ENCODE results near the gene NPPA.

The NPPA gene

DNA sequence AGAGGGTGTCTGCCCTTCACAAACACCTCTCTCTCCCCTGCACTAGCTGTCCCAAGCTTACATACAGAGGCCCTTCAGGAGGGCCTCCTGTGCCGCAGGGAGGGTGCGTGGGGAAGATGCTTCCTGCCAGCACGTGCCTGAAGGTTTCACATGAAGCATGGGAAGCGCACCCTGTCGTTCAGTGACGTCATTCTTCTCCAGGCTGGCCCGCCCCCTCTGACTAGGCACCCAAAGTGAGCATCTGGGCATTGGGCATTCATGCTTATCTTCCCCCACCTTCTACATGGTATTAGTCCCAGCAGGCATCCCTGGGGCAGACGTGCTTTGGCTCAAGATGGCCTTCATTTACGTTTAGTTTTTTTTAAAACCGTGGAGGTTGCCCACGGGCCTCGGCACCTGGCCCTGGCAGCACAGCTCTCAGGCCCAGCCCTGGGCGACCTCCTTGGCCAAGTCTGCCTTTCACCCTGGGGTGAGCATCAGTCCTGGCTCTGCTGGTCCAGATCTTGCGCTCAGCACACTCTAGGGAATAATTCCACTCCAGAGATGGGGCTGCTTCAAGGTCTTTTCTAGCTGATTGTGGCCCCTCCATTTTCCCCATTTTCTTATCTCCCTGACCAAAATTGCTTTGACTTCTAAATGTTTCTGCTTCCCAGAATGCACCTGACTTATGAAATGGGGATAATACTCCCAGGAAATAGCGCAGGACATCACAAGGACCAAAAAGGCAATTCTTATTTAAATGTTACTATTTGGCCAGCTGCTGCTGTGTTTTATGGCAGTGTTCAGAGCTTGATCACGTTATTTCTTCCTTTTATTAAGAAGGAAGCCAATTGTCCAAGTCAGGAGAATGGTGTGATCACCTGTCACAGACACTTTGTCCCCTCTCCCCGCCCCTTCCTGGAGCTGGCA is 6.1 kb downstream of the NPPA start:
- DNase-seq = no peak

DNA sequence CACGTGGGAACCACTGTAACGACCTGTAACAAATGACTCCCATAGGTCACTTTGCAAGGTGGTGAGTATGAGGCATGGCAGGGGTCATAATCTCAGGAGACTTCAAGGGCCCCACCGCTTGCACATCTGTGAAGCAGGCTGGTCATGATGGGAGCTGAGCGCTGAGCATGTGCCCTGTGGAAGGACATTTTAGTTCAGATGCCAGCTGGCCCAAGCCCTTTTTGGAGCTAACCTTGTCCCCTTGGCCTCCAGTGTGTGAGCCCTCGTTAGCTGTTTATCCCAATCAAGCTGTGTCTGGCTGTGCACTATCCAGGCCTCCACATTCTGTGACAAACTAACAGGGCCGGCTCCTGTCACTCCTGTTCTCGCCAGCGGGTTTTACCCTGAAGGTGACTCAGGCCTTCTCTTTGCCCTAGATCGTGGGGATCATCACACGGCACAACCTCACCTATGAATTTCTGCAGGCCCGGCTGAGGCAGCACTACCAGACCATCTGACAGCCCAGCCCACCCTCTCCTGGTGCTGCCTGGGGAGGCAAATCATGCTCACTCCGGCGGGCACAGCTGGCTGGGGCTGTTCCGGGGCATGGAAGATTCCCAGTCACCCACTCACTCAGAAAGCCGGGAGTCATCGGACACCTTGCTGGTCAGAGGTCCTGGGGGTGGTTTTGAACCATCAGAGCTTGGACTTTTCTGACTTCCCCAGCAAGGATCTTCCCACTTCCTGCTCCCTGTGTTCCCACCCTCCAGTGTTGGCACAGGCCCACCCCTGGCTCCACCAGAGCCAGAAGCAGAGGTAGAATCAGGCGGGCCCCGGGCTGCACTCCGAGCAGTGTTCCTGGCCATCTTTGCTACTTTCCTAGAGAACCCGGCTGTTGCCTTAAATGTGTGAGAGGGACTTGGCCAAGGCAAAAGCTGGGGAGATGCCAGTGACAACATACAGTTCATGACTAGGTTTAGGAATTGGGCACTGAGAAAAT is 7.6 kb downstream of the NPPA start:
- DNase-seq = no peak

DNA sequence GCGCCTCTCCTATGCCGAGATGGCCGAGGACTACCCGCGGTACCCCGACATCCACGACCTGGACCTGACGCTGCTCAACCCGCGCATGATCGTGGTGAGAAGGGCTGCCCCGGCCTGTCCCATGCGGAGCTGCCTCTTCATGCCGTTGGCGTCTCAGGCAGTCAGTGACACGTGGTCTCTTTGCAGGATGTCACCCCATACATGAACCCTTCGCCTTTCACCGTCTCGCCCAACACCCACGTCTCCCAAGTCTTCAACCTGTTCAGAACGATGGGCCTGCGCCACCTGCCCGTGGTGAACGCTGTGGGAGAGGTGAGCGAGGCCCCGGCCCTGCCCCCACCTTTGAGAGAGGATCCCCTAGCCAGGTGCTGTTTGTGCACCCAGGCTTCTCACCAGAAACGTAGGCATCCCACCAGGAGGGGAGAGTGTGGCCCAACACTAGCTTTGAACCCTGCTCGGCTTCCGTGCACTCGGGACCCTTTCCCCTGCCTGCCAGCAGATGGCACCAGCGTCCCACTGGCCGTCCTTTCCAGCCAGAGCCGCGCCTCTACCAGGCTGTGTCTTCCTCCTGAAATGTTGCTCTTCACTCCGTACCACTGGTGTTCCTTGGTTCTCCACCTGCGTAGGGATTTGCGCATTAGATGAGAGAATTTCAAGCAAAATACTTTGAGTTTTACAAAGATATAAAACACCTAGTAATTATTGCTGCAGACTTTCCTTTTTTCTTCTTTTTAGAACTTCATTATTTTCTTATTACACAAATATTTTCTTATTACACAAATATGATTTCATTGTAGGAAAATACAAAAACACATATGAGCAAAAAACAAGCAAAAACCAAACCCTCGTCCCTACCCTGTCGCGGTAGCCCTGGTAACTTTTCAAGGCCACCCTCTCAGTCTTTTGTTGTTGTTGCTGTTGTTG is 9.0 kb downstream of the NPPA start:
- DNase-seq = peak; percentile 80

DNA sequence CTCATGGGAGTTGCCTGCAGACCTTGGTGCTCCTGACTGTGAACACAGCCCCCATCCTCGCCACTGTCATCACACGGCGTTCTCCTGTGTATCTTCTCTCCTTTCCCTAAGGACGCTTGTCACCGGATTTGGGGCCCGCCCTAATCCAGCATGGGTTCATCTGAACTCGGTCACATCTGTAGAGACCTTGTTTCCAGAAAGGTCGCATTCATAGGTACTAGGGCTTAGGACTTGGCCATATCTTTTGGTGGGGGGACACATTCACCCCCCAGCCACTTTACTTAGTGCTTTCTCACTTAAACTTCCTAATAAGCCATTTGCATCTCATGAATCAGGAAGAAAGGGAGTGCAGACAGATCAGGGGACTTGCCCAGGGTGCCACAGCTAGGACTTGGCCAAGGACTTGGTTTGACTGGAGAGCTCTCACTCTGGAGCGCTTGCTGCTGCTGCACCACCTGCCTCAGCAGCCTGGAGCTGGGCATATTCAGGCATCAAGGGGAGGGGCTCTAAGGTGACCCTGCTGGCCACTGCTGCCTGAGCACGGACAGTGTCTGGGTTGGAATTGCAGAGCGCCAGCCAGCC is 9.7 kb downstream of the NPPA start:
- peak; percentile 33 for DNase-seq

DNA sequence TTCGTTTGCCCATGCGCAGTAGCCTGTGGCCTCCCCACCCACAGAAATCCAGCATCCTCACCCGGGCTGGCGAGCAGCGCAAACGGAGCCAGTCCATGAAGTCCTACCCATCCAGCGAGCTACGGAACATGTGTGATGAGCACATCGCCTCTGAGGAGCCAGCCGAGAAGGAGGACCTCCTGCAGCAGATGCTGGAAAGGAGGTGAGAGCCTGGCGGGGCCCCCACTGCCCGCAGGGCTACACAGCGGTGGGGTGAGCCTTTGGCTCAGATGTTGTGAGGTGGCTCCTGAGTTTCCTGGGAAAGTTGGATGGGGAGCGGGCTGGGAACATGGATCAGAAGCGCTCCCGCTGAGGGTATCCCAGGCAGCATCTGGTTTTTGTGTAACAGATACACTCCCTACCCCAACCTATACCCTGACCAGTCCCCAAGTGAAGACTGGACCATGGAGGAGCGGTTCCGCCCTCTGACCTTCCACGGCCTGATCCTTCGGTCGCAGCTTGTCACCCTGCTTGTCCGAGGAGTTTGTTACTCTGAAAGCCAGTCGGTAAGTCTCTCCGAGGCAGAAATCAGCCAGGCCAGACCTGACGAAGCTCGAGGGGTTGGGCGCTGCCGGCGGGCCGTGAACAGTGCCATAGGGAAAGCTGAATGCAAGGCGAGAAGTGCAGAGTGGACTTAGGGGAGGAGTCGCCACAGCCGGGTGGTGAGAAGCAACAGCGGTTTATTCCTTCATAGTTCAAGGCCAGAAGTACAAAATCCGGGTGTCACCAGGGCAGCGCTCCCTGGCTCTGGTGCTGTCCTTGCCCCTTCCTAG is 10.4 kb downstream of the NPPA start:
- no peak for DNase-seq

DNA sequence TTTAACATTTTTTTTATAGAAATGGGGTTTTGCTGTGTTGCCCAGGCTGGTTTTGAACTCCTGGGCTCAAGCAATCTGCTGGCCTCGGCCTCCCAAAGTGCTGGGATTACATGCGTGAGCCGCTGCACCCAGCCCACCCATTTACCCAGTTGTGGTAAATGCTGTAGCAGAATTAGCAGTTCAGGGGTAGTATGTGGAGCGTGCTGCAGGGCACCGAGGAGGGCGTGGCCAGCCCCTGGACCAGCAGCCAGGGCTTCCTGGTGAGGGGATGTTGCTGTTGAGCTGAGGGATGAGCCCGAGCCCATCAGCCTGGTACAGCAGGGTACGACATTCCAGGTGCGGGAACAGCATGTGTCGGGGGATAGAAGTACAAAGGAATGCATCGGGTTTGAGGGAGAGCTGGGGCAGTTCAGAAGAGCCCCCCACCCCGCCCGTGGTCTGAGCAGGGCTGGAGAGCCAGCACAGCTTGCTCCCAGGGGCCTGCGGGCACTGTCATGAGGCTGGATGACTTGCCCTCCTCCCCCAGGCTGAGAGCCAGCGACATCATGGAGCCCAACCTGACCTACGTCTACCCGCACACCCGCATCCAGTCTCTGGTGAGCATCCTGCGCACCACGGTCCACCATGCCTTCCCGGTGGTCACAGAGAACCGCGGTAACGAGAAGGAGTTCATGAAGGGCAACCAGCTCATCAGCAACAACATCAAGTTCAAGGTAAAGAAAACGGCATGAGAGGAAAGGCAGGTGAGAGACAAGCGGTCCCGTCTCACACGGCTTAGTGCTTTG is 11.9 kb downstream of the NPPA start:
- DNase-seq = no peak

DNA sequence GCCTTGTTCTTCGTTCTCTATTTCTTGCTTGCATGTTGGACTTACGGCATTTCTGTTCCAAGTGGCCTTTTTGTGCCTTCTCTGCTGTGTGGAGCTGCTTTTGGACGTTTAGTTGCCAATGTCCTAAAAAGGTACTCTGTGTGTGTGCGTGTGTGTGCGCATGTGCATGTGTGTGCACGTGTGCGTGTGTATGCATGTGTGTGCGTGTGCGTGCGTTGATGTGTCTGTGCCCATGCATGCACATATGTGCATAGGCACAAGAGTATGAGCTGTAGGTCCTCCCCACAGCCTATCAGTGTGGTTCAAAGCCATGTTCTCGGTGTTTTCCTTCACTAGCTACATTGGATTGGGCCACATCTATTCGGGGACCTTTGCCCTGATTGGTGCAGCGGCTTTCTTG is 13.7 kb downstream of the NPPA start:
- DNase-seq = no peak

DNA sequence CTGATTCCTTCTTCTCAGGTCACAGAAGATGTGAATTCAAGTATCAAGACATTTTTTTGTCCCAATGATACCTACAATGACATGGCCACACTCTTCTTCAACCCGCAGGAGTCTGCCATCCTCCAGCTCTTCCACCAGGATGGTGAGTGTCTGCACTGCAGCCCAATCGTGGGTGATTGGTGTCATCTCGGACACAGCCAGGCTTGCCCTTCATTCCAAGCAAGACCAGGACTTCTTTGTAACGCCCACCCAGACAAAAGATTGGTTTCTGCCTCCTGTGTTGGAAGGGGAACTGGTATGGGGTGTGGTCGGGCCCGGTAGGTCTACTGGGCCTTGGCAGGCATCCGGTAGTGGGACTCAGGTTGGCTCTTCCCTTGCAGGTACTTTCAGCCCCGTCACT is 14.1 kb downstream of the NPPA start:
- no peak for DNase-seq

DNA sequence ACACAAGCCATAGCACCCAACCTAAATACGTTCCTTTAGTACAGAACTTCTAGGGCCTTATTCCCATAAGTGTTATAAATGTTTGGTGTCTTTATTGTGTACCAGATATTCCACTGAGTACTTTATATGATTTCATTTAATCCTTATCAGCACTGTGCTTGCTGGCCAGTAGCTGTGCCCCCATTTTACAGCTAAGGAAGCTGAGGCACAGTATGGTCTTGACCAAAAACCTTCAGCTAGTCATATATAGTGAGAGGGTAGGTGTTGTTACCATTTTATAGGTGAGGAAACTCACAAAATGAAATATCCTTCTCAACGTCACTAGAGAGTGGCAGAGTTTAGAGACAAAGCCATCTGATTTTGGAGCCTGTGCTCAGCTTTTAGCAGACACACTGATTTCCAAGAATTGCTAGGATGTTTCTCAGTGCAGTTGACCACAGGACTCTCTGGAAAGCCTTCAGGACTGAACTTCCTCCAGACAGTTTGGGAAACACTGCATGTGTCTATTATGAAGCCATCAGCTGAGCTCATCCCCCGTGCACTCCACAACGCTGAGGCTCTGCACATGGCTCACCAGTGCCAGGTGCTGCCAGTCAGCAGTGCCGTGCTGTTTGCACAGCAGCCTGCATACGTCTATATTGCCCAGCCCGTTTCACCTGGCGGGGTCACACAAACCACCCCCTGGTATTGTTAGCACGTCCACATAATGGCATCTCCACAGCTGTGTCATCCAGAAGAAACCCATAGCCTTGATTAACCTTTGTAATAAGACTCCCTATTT is 15.4 kb downstream of the NPPA start:
- DNase-seq = no peak

DNA sequence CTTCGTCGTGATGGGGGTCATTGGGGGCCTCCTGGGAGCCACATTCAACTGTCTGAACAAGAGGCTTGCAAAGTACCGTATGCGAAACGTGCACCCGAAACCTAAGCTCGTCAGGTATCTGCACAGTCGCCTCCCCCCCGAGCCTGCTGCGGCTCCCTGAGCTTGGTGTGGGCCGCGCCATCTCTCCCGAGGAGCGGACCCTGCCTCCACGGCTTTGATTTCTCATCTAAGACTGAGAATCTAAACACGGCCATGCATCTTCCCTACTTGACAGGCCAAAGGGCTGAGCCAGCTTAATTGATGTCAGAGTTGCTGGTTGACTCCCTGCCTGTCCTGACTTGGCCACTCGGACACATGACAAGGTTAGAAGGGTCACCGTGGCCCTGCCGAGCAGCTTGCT is 19.1 kb downstream of the NPPA start:
- DNase-seq = no peak

DNA sequence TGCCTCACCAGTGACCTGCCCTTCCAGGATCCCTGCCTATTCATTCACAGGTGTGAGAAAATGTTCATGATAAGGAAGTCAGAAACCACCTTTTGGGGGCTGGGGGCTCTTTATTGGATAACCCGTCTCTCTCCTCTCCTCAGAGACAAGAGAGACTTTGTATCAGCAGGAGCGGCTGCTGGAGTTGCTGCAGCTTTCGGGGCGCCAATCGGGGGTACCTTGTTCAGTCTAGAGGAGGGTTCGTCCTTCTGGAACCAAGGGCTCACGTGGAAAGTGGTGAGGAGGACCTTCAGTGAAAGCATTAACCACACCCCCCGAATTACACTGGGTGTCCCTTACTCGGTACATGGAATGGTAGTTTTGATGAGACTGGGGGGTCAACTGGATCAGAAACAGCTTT is 20.6 kb downstream of the NPPA start:
- no peak for DNase-seq

DNA sequence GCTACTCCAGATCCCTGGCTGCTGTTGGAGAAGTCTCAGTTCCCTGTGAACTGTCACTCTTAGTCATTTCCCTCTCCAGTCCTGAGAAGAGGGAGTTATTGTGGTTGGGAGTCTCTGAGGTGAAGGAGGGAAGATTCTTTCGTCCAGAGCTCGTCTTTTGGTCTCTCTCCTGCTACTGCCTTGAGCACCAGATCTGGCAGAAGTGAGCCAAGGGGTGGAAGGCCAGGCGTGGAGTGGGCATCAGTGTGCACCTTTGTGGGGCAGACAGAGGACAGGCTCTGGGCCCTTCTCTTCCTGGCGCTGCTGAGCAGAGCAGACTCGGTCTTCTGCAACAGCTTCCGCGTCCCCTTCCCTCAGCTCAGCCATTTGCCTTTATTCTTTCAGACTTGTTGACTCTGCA is 22.5 kb downstream of the NPPA start:
- DNase-seq = no peak

DNA sequence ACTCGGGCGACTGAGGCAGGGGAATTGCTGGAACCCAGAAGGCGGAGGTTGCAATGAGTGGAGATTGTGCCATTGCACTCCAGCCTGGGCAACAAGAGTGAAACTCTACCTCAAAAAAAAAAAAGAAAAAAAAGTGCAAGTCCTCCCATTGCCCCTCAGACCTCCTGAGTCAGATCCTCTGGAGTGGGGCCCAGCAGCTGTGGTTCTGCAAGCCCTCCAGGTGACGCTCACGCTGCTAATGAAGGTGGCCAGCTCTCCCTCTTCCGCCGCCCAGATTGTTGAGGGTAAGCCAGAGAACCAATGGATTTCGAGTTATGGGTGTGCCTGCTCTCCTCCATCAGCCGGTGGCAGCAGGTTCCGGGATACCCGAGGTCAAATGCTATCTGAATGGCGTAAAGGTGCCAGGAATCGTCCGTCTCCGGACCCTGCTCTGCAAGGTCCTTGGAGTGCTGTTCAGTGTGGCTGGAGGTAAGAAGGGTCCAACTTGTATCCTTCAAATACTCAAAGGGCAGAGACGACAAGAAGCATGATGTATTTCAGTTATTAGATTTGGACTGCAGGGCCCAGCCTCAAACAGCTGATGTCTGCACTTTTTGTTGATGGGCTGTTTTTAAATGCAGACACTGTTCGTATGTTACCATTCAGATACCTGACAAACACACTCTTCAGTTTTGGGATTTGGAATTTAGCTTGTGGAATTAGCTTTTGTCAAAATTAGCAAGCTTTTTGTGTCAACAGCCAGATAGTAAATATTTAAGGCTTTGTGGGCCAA is 24.0 kb downstream of the NPPA start:
- no peak for DNase-seq

DNA sequence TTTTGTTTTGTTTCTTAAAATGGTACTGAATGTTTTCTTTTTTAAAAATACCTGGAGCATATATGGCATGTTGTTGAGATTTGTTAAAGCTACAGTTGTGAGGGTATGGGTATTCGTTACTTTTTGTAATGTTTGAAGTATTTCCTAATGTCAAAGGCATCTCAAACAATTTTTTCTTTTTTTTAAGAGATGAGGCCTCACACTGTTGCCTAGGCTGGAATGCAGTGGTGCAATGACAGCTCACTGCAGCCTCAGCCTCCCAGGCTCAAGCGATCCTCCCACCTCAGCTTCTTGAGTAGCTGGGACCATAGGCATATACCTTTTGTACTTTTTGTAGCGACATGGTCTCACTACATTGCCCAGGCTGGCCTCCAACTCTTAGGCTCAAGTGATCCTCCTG is 25.5 kb downstream of the NPPA start:
- no peak for DNase-seq

DNA sequence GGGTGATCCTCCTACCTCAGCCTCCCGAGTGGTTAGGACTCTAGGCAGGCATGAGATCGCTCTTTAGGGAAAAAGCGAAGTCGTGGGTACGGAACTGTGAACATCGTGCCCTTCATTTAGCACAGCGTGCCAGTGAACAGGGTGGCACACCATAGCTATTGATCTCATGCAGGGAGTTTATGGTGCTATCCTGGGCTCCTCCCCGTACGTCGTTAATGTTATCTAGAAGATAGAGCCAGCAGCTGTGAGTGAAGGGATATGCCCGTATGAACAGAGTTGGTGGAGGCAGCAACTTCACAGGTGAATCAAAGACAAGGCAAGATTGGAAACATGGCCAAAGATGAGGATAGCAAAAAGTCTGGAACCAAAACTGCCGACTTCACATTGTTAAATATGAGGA is 30.4 kb downstream of the NPPA start:
- no peak for DNase-seq

DNA sequence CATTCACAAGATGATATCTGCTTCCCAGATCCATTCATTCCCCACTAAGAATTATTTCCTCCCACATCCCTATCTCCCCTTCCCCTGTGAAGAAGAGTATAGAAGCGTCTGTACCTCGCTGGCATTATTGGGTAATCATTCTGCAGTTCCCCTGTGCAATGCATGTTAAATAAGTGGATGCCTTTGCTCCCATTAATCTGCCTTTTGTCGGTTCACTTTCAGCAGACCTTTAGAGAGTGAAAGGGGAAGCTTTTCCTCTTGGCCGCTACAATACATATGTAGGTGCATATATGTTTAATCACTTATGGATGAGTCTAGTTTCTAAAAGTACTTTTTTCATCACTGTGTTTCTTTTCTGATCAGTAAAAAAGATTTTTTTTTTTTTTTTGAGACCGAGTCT is 34.6 kb downstream of the NPPA start:
- DNase-seq = no peak

DNA sequence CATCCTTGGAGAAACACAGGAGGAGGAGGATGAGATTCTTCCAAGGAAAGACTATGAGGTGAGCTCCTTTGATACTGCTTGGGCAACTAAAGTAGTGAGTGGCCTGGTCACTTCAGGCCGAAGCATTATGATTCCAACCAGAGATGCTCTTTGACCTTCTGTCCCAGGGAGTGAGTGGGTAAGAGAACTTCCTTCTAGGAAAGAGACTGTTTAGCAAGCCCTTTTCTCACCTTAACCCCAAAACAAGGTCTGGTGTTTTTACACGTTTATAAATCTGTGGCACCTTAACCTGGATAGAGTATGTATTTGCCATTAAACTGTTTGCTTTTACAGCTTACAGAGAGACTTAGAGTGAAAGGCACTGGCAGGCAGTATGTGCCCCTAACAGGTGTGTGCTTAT is 40.5 kb downstream of the NPPA start:
- DNase-seq = no peak

DNA sequence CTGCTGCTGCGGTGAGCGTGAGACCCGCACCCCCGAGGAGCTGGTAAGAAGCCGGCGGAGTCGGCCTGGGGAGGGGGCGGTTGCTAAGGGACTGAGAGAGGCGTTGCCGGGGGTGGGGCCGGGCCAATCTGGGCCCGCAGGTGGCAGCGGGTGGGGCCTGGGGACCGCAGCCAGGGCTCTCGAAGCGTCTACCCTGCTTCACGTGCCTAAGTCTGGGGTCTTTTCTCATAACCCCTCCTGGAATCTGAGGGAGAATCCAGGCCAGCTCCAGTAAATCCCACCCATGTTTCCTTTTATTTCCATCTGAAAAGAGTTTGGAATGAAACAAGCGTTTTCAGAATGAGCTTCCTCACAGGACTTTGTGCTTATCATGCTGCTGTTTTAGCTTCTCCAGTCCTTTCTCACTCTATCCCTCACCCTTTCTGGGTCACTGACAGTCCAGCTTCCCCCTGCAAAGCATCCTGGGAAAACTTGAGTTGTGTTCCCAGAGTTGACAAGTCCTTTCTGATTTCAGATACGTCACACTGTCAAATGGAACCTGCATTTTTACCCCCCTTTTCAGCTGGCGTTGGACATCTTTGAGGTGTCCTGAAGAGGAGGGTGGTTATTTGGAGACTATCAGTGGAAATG is 41.2 kb downstream of the NPPA start:
- peak; percentile 91 for DNase-seq

Measured in DMS53 (cell line).